Glutamatergic neuron (in vitro differentiated cells): Measurements from ENCODE around the gene CALML4. TPM values are rescaled to one million over a fixed set of nuclear protein-coding genes. Genes with fewer than 3 reads are reported as not detected.
"Not testable (repeated sequence)": the region's sequence is repeated elsewhere in the genome, so short reads cannot be mapped to it uniquely, and the experiment has no call there.

Experiments
- DNase-seq: peaks from one replicate; pipeline ENCODE4 v3.0.0; 2022
- H3K27ac Mint-ChIP-seq: one replicate; pipeline ENCODE4 v1.8.0; 2020; ENCODE audit warnings: mild to moderate bottlenecking, mixed read lengths, inconsistent platforms; ENCODE audit not compliant: unreplicated experiment
- H3K27me3 Mint-ChIP-seq: one replicate; pipeline ENCODE4 v1.8.0; 2020; ENCODE audit warnings: mild to moderate bottlenecking, moderate library complexity, mixed read lengths, inconsistent platforms; ENCODE audit not compliant: unreplicated experiment
- H3K36me3 Mint-ChIP-seq: one replicate; pipeline ENCODE4 v1.8.0; 2020; ENCODE audit warnings: mild to moderate bottlenecking, mixed read lengths, inconsistent platforms; ENCODE audit not compliant: unreplicated experiment
- H3K4me1 Mint-ChIP-seq: one replicate; pipeline ENCODE4 v1.8.0; 2020; ENCODE audit warnings: mild to moderate bottlenecking, low read depth, mixed read lengths, inconsistent platforms; ENCODE audit not compliant: unreplicated experiment
- H3K4me3 Mint-ChIP-seq: one replicate; pipeline ENCODE4 v1.8.0; 2020; ENCODE audit warnings: mild to moderate bottlenecking, mixed read lengths, inconsistent platforms; ENCODE audit not compliant: unreplicated experiment
- H3K9me3 Mint-ChIP-seq: one replicate; pipeline ENCODE4 v1.8.0; 2020; ENCODE audit warnings: mild to moderate bottlenecking, moderate library complexity, mixed read lengths, inconsistent platforms; ENCODE audit not compliant: unreplicated experiment
- CTCF ChIP-seq: fragments of 200-600 bp; sonication (generic); IDR thresholded peaks from one replicate; pipeline ENCODE4 v1.5.0; 2021; ENCODE audit not compliant: partially characterized antibody, unreplicated experiment
- total RNA-seq: library from RNA; stranded (reverse); fragmentation: NEBNext Ultra II Directional; extraction: Animal tissue kit (Norgen Biotek cat#: 25700); gene quantifications from one replicate; pipeline ENCODE4 v1.2.1, GENCODE V29; 2021; ENCODE audit not compliant: unreplicated experiment

The CALML4 gene
- total RNA-seq, 1 donor from 2014 or later: 4.1 TPM

DNA sequence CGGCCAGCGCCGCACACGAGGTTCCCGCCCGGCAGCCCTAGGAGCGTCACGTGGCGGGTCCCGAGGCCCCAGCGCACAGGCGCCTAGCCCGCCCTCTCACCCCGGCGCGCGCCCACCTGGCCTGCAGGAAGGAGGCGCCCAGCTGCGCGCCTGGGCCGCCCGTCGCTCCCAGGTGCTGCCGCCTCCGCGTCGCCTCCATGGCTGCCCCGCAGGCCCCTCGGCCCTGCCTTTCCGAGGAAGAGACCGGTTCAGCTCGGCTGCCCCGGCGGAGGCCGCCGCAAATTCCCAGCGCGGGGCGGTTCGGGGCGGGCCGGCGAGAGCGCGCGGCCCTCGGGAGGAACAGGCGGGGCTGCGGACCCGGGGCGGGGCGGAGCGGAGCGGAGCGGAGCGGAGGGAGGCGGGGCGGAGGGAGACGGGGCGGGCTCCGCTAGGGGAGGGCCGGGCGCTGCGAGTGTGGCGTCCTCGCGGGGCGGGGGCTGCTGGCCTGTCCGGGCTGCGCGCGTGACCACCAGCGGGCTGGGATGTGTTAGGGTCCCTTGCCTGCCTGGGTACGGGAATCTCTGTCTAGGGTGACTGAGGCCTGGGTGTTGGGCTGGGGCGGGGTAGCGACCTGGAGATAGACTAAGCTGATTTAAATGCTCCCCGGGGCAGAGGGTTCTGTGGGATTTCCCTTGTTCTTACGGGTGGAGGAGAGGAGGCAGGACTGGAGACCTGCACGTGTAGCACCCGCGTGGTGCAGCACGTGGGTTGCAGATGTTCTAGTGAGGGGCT is 24.4 kb upstream of the CALML4 start, which contains the start of gene CLN6:
Gene CLN6, minus strand, starts transcription at position 343 of the 771 bp plus-strand sequence. Its CDS starts 144 bp downstream, at position 199.
- Mint-ChIP-seq H3K4me3 (peak within 1 kb of the TSS; percentile 90), H3K27me3 (peaks cover 7% of the 10 kb centered on the region), H3K9me3 (peaks cover 6% of the 10 kb centered on the region), H3K27ac (peak within 1 kb of the TSS; percentile 87), H3K36me3 (no peaks in the 10 kb centered on the region), H3K4me1 (peaks cover 14% of the 10 kb centered on the region)
- TF ChIP-seq CTCF: no peak
- peak; percentile 84 for DNase-seq

DNA sequence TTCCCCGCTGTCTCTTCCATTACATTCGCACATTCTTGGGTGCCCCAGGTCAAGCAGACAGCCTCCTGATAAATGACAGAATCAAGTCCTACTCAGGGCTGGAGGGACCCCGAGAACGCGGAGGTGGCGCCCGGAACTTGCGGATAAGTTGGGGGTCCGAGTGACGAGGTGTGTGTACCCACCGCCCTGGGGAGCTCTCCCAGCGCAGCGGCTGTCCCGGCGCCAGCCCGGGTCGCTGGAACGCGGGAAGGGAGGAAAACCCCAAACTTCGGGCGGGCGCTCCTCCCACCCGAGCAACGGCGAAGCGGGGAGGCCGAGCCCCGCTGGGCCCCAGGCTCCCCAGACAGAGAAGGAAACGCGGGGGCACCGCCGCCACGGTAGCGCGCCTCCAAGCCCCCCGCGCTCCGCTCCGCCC is 23.8 kb upstream of the CALML4 start:
- H3K9me3 Mint-ChIP-seq: peaks cover 6% of the 10 kb centered on the region
- no peak for DNase-seq
- H3K36me3 Mint-ChIP-seq: no peaks in the 10 kb centered on the region
- peak overlapping the region; percentile 84 for H3K4me3 Mint-ChIP-seq
- no peak for TF ChIP-seq CTCF
- peaks cover 7% of the 10 kb centered on the region for H3K27me3 Mint-ChIP-seq
- peak overlapping the region; percentile 5 for H3K27ac Mint-ChIP-seq
- H3K4me1 Mint-ChIP-seq: peaks cover 14% of the 10 kb centered on the region

DNA sequence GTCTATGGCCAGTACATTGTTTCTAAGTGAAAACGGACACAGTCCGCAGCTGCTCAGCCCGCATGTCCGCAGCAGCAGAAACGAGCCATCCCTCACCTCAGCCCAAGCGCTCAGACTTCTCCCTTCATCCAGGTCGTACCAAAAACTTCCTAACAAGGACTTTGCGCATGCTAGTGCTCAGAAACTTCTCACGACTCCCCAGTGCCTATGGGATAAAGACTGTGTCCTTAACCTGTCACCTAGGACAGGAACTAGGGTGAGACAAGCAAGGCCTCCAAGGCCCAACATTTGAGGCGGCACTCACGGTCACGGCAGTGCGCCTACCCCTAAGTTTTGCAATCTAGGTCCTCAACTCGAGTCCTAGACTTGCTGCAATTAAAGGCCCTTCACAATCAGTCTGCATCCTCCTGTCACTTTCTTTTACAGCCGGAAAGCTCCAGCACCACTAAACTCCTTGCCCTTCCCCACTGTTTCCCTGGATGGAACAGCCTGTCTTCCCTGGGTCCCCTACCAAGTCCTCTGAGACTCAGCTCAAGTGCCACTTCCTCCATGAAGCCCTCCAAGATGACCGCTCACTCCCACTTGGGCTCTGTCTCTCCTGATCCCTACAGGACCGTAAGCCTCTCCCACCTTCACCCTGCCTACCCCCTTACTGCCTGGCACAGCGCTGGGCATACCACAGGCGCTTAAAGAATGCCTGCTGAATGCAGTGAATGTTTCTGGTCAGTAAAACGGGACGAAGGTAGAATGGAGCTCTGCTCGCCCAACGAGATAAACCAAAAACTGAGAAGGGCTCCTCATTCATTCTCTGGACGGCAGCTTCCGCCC is 23.2 kb upstream of the CALML4 start:
- no peak for DNase-seq
- peak overlapping the region; percentile 84 for H3K4me3 Mint-ChIP-seq
- no peak for TF ChIP-seq CTCF
- H3K4me1 Mint-ChIP-seq: peaks cover 14% of the 10 kb centered on the region
- peaks cover 6% of the 10 kb centered on the region for H3K9me3 Mint-ChIP-seq
- peaks cover 7% of the 10 kb centered on the region for H3K27me3 Mint-ChIP-seq
- no peaks in the 10 kb centered on the region for H3K36me3 Mint-ChIP-seq
- H3K27ac Mint-ChIP-seq: peak overlapping the region; percentile 5

- TF ChIP-seq CTCF: no peak
- Mint-ChIP-seq H3K27me3 (peaks cover 10% of the 10 kb centered on the region), H3K4me3 (peak overlapping the region; percentile 84), H3K4me1 (peaks cover 17% of the 10 kb centered on the region), H3K9me3 (peaks cover 9% of the 10 kb centered on the region), H3K36me3 (peaks cover 4% of the 10 kb centered on the region), H3K27ac (no peak overlapping the region)
- no peak for DNase-seq
Observed at GRCh38 chr15:68227643-68228142, 22.6 kb upstream of the CALML4 start.

DNA sequence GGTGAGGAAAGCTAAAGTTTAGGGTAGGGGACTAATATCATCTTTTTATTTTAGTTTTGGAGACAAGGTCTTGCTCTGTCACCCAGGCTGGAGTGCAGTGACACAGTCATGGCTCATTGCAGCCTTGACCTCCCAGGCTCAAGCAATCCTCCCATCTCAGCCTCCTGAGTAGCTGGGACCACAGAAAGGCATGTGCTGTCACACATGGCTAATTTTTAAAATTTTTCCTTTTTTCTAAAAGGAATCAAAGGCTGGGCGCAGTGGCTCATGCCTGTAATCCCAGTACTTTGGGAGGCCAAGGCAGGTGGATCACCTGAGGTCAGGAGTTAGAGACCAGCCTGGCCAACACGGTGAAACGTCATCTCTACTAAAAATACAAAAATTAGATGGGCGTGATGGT is 20.3 kb upstream of the CALML4 start:
- H3K27ac Mint-ChIP-seq, H3K4me3 Mint-ChIP-seq, H3K36me3 Mint-ChIP-seq, H3K9me3 Mint-ChIP-seq, DNase-seq: not testable (repeated sequence)
- Mint-ChIP-seq H3K27me3 (peaks cover 10% of the 10 kb centered on the region), H3K4me1 (peaks cover 15% of the 10 kb centered on the region)
